Measurements from ENCODE around the gene PID1.

DNA sequence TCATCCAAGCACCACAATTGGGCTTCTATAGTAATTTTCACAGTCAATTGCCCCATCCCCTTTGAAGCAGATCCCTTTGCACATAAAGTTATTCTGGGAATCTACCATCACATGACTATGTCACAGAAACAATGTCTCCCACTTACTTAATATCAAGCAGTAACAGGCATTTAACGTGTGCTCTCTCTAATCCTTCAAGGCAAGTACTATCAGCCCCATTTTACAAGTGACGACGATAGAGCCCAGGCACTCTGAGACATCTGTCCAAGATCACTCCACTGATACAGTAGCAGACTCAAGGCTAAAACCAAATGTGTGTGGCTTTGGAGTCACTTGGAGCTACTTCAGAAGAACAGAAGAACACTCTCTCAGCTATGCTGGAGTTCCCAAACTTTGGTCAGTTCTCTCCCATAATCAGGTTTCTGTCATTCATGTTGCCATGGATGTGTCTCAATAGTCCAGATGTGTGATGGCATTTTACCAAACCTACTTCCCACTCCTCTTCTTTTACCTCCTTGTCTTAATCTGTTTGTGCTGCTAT, 39.7 kb downstream of the PID1 start:
- TF ChIP-seq POLR2AphosphoS5 (IDR thresholded peaks at IDR 0.05) (no peak), POLR2A (IDR thresholded peaks at IDR 0.05) (no peak)
- TF ChIP-seq, protein P1, sequence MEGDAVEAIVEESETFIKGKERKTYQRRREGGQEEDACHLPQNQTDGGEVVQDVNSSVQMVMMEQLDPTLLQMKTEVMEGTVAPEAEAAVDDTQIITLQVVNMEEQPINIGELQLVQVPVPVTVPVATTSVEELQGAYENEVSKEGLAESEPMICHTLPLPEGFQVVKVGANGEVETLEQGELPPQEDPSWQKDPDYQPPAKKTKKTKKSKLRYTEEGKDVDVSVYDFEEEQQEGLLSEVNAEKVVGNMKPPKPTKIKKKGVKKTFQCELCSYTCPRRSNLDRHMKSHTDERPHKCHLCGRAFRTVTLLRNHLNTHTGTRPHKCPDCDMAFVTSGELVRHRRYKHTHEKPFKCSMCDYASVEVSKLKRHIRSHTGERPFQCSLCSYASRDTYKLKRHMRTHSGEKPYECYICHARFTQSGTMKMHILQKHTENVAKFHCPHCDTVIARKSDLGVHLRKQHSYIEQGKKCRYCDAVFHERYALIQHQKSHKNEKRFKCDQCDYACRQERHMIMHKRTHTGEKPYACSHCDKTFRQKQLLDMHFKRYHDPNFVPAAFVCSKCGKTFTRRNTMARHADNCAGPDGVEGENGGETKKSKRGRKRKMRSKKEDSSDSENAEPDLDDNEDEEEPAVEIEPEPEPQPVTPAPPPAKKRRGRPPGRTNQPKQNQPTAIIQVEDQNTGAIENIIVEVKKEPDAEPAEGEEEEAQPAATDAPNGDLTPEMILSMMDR (IDR thresholded peaks at IDR 0.05), result no peak
